ENCODE measurements around the gene TRABD2B. TPM values are rescaled to one million over a fixed set of nuclear protein-coding genes. Genes with fewer than 3 reads are reported as not detected.

The TRABD2B gene
- total RNA-seq, 2 donors from 2014 or later, result 0.70 to 1.0 TPM

DNA sequence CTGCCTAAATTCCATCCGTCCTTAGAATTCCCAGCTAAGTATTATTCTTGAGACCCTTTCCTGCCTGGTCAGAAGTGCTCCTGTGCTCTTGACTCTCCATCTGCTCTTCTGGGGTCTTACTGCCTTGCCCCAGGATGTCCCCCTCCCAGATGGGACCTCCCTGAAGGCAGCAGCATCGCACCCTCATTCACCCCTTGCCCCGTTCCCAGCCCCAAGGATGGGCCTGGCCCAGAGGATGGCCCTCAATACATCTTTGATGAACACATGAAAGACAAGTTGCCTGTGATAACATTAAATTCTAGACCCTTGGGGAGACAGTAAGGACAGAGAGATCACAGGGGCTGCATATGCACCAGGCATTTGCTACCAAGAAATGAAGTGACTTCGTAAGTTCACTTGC lies 167.2 kb downstream of the TRABD2B start:
- no peak for DNase-seq
- intact Hi-C loops (cut with DNase I, micrococcal nuclease), result no loop called here

DNA sequence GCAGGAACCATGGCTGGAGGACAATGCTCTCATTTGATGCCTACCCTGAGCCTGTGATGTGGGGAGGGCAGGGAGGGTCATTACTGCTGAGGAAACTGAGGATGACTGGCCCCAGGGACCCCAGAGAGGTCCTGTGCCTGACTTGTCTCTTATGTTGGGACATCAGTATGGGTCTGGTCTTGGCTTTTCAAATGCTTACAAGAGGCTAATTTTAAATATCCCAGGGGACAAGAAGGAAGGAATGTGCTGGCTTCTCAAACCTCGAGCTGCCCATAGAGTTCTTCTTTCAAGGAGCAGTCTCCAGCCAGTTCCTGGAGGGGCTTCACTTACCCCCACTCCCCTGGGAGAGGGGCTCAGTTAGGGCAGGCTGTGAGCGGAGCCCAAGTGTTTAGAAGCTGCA lies 168.2 kb downstream of the TRABD2B start:
- no peak for DNase-seq
- no peak for ATAC-seq
- intact Hi-C loops (cut with DNase I, micrococcal nuclease), result no loop called here

More for the DNA sequence above, 167.2 kb downstream of the TRABD2B start:
- ATAC-seq, result no peak

DNA sequence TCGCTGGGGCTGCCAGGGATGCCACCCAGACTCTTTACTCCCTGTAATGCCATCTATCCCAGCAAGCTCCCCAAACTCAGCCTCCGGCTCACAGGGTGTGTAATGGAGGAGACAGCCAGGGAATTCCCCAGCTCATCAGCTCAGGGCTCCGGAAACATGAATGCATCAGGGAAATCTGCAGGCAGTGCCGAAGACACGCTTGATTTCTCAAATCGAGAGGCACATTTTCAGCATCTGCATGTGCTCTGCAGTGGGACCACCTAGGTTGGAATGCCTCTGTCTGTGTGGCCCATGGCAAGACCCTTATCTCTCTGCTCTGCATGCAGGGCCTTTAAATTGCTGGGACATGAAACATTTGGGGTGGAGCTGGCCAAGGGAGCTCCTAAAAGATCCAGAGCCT lies 170.1 kb downstream of the TRABD2B start:
- ATAC-seq (no peak), DNase-seq (no peak)
- intact Hi-C loops (cut with DNase I, micrococcal nuclease), result no loop called here

DNA sequence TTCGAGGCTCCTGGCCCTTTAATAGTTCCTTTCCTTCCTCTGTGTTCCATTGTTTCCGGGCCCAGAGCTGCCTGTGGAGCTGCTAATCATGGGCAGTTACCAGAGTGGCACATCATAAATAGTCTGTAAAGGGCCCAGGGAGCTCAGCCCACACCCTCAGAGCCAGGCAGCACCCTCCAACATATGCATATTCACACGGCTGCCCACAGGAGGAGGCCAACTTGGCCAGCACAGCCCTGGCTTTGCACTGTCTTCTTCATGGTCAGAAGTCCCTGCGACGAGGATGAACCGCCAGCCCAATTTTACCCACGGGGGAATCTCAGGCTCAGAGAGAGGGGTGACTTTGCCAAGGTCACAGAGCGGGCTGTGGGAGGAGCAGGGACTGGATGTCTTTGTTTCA lies 172.5 kb downstream of the TRABD2B start:
- DNase-seq (peak; percentile 61 to 67), ATAC-seq (peak; percentile 99)
- intact Hi-C loops (cut with DNase I, micrococcal nuclease), result no loop called here

DNA sequence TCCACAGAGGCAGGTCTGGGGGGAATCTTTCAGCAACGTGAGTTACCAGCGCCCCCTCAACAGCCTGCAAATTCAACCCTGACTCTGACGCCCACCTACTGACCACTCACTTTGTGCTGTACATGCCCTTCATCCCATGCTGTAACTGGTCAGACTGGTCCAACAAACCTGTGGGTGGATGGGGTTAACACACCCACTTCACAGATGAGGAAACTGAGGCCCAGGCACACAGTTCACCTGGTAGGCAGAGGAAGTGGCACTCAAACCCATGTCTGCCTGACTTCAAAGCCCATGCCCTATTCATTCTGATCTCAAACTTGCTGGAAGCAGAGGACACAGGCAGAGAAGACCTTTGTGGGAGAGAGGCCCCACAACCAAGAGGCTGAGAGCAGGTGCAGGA lies 172.9 kb downstream of the TRABD2B start:
- intact Hi-C loops (cut with DNase I, micrococcal nuclease), result no loop called here
- no peak for ATAC-seq
- DNase-seq, result no peak

DNA sequence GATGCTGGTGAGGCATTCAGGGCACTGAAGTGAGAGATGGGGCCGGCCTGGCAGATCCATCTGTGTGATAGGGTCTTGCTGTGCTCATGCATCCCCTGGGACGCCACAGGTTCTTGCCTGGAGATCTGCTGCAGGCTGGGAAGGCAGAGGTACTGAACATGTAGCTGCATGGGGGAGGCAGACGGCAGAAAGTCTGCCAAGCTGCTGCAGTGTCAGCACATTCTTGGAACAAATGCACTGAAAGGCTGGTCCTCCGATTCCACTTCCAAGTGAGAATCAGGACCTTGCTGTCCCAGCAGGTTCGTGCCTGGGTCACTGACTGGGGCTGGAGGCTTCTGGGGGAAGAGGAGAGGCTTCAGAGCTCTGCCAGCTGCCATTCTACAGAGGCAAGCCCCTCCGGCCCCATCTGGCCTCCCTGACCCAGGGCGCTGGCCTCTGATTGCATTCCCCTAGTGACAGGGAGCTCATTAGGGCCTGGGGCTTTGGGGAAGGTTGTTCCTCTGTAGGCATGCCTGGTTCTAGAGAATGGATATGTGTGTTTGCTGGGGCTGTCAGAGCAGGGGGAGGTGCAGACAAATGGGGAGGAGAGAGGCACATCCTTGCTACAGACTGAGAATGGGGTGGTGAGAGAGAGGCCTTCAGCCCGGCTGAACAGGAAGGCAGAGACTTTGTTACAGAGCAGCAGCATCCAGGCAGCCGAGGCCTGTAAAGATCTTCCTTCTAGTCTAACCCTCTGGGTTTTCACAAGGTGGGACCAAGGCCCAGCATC lies 174.0 kb downstream of the TRABD2B start:
- intact Hi-C loops (cut with DNase I, micrococcal nuclease), result no loop called here
- ATAC-seq (no peak), DNase-seq (no peak)

DNA sequence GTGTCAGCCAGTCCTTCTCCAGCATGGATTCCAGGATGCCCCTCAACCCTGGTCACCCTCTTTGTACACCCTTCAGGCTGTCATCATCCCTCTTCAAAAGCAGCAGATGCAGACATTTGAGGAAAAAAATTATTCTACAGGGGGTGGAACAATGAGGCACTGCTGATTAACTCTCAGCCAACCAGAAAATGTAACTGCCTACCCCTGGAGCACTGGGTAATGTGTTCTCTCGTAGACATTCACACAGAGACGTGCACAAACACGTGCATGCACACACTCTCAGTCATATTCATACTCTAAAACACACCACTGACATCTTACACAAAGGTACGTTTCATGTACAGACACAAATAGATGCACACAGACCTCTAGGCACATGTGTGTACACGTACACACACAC lies 175.4 kb downstream of the TRABD2B start:
- ATAC-seq (no peak), DNase-seq (no peak)
- intact Hi-C loops (cut with DNase I, micrococcal nuclease), result no loop called here

DNA sequence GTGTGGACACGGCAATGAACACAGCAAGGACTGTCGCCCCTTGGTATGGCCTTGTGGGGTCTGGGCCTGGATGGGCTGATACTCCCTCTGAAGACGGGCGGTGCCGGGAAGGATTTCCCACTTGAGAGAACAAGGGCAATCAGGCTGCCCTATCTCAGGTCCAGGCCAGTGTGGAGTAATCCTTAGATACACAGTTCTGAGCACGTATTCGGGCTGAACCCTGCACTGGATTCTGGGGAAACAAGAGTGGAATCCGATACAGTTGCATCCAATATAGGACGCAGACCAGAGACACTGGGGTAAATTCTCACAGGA lies 177.7 kb downstream of the TRABD2B start:
- intact Hi-C loops (cut with DNase I, micrococcal nuclease), result no loop called here
- no peak for ATAC-seq
- no peak for DNase-seq

DNA sequence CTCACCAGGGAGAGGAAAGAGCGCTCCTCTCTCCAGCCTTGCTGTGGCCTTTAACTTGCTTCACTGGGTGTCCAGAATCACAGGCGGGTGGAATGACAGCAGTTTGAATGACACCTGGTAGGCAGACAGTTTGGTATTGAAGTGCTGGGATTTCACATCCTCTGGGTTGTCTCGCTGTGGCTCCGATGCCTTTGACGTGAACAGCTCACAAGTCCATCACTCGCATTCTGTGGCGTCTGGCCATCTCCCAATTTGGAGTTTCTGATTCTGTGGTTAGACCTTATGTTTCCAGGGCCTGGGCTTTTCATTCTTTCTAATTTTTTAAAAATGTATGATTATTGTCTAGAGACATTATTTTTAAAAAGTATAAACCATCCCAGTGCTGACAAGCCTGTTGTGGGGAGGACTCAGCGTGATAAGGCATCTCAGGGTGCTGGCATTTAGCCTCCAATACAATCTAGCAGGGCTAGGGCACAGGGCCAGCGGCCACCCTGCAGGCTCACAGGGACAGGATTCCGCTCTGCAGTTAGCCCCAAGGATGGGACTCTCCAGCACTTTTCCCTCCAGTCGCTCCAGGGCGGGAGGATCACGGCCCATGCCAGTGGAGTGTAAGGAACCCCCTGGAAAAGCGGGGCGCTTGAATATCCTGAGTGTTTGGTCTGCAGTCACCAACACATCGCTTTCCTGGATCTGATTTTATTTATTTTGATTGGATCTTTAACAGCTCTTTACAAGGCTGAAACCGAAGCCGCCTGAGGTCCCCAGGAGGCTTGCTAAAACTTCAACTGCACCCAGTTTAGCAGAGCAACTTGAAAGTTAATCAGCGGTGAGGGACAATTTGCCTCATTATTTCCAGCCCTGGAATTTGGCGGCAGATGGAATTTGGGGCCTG lies 178.3 kb downstream of the TRABD2B start:
- intact Hi-C loops (cut with DNase I, micrococcal nuclease), result no loop called here
- DNase-seq (no peak), ATAC-seq (no peak)

DNA sequence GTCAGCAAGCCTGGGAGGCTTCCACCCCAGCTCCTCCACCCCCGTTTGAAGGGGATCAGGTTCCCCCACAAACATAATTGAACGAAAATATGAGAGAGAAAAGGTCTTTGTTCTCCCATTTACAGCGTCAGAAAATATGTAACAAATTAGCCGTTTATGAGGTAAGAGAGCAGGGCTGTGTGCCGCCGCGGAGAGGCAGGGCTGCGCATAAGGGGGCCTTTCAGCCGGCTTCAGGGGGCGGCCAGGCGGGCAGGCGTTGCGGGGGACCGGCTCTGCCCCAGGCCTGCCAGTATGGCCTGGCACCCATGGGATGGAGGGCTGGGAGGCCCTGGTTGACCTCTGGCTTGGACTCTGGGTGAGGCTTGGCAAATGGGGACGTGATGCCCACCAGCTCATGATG lies 179.3 kb downstream of the TRABD2B start:
- DNase-seq (no peak), ATAC-seq (no peak)
- intact Hi-C loops (cut with DNase I, micrococcal nuclease), result no loop called here

DNA sequence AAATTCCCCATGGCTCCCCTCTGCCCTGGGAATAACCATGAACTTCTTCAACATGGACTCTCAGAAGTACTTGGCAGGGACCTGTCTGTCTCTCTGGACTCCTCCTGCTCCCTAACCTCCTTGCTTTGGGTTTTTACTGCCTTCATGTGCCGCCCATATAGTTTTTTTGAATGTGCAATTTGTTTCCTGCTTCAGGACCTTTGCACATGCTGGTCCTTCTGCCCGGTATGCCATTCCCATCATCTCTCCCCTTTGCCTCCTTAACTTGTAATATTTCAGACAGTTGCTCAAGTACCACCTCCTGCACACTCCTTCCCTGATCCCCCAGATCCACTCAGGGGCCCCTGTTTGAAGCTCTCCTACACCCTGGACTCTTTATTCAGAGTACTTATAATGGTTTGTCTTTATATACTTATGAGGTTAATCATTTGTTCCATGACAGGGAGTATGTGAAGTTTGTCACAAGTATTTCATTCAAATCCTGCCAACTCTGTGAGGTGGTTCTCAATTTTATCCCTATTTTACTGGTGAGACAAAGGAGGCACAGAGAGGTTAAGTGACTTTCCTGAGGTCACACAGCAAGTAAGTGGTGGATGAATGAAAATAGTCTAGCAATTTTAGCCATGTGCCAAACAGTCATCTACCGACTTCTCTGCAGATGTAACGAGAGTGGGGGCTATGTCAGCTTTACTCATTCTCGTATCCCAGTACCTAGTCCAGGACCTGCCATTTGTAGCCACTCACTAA lies 180.7 kb downstream of the TRABD2B start:
- ATAC-seq (no peak), DNase-seq (no peak)
- intact Hi-C loops (cut with DNase I, micrococcal nuclease), result no loop called here

DNA sequence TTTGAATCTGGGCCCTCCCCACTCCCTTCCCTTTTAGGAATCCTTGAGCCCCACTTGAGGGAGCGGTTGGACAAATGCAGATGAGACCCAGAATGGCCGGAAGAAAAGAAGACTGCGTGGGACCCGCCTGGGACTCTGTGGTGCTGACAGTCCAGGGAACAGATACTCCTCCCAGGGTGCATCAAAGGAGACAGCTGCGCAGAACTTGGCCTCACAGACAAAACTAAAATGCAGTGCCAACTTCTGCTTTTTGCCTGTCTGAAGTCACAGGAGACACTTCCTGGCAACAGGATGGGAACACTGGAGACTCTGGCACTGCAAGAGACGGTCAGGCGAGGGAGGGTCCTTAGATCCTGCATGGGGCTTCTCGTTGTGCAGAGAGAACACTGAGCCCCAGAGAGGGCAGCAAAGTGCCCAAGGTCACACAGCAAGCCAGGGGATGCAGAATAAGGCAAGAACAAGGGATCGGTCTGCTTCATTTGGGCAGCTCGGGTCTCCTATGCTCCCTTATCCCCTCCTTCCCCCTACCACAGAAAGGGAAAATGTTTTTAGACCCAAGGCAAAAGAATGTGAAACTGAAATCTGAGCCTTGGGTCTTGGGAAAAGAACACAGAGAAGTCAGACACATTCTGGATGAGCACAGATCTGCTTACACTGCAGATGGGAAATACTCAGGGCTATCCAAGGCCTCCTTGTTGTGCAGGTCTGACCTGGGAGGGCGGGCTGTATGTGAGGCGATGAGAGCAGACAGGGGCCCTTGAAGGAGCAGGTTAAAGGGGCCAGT lies 182.4 kb downstream of the TRABD2B start:
- no peak for ATAC-seq
- no peak for DNase-seq
- intact Hi-C loops (cut with DNase I, micrococcal nuclease), result no loop called here

DNA sequence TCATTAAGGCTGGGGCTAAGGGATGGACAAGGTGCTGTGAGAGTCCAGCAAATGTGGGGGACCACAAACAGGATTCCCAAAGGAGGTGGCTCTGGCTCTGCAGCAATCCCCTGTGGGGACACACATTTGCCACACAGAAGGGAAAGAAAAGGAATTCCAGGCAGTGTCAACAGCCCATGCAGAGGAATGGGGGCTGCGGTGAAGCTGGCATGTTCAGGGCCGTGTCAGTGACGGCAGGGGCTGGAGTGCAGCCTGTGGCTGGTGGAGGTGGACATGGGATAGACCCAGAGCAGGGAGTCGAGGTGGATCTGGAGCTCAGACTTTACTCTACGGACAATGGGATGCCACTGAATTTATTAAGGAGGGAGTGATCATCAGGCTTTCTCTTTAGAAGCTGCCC lies 183.2 kb downstream of the TRABD2B start:
- intact Hi-C loops (cut with DNase I, micrococcal nuclease), result no loop called here
- DNase-seq (no peak), ATAC-seq (no peak)

DNA sequence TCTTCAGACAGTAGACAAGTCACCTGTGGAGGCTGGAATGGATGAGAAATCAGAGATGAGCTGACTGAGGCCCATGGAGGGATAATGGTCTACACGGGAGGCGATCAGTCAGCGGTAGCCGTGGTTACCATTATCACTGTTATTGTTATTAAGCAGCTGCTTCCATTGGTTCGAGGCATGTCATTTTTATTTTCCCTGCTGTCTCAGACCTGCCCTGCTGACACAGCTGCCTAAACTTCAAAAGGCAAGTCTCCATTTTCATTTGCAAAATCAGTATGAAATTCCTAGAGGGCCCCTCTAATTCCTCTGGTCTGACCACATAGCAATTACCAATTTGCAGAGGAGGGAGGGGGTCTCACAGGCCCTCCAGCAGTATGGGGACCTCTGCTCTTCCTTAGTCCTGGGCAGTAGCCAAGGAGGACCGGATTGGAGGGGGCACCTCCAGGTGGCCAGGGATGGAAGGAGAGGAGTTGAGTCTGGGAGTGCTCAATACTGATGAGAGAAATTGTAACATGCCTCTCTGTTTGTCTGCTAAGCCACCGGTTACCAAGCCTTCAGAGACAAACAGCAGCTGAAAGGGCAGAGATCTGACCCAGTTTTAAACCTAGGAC lies 184.2 kb downstream of the TRABD2B start:
- intact Hi-C loops (cut with DNase I, micrococcal nuclease), result no loop called here
- DNase-seq, result no peak
- no peak for ATAC-seq

DNA sequence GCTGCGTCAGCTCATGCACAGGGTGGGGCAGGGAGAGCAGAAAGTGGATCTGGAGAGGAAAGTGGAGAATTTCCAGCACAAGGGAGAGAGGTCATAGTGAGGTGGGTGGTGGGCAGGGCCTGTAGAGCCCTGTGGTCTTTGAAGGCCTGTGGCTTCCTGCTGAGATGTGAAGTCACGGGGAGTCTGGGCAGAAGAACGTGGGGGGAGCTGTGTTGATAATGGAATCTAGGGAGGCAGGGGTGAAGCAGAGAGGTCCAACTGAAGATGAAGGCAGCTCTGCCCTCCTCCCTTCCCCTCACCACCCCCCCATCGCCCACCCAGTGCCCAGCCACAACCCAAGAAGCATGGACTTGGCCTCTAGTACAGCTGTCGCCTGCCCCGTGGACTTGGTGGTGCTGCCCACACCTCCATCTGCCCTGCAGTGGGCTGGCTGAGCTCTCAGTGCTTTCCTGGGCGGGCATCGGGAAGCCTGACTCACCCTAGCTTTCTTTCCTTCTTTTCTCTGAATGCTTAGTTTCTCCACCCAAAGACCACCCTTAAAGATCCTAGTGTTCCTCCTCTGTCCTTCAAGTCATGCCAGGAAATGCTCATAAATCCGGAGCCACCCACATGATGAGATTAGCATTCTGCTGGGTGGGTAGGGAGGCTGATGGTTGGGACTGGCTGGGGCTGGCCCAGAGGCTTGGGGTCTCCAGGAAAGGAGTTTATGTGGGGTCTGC lies 186.1 kb downstream of the TRABD2B start:
- intact Hi-C loops (cut with DNase I, micrococcal nuclease), result no loop called here
- ATAC-seq, result no peak
- no peak for DNase-seq

DNA sequence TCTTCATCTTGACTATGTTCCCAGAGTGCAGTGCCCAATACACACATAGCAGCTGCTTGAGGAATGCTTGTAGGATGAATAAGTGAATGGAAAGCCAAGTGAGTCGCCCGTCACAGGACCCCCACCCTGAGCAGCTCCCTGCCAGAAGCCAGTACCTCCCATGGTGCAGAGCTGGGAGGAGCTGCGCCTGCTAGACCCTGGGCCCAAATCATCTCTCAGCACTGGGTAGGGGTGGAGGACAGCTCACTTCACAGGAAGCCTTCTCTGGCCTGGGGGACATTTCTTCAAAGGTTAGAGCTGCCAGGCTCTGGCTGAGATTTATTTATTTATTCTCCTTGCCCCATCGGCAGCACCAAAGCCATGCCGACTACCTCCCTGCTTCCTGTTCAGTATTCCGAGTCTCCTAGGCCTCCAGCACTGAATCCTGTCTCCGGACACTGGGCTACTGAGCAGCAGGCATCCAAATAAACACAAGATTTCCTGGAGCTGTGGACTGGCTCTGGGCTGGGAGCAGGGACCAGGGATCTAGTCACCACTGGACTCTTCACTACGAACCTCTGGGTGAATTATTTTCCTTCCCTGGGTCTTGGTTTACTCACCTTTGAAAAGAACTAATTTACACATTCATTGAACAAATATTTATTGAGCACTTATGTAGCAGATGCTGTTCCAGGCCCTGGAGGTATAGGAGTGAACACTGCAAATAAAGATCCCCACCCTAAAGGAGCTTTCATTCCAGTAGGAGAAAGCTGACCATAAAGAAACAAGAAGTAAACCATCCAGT lies 187.7 kb downstream of the TRABD2B start:
- DNase-seq (peak in 1 of 2 donors; percentile 17), ATAC-seq (peak; percentile 87)

DNA sequence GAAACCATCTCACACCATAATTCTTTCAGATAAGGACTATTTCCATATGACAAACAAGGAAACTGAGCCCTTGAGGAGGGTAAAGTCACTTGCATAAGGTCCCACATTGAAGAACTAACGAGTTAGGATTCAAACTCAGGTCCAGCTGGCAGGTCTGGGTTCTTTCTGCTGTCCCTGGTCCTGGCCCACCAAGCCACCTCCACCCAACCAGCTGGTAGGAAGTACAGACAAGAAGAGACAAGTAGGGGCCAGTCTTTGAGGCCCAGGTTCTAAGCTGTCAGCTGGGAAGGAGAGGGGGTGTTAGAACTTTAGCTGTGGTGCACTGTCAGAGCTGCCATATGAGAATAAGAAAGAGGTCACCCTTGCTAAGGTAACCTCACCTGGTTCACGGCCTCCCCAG lies 188.6 kb downstream of the TRABD2B start:
- intact Hi-C loops (cut with DNase I, micrococcal nuclease), result no loop called here
- ATAC-seq (no peak), DNase-seq (no peak)

More for the DNA sequence above, 187.7 kb downstream of the TRABD2B start:
- intact Hi-C loops (cut with DNase I, micrococcal nuclease), result no loop called here

Measured in left colon (tissue), 2 donors.